Chondrocyte (in vitro differentiated cells): Measurements from ENCODE around the gene ATP8A1. TPM values are rescaled to one million over a fixed set of nuclear protein-coding genes. Genes with fewer than 3 reads are reported as not detected.

Experiments used
- DNase-seq: peaks from one replicate; pipeline ENCODE4 v3.0.0; 2021; ENCODE audit warnings: mixed read lengths, low spot score
- H3K27ac Mint-ChIP-seq: one replicate; pipeline ENCODE4 v1.8.0; 2021; ENCODE audit warnings: mild to moderate bottlenecking, moderate library complexity, mixed read lengths; ENCODE audit not compliant: unreplicated experiment
- H3K27me3 Mint-ChIP-seq: 2 replicates; pipeline ENCODE4 v1.8.0; 2021; ENCODE audit warnings: low read depth, mixed read lengths
- H3K36me3 Mint-ChIP-seq: 2 replicates; pipeline ENCODE4 v1.8.0; 2021; ENCODE audit warnings: low read depth, mixed read lengths
- H3K4me1 Mint-ChIP-seq: 2 replicates; pipeline ENCODE4 v1.8.0; 2021; ENCODE audit warnings: low read depth, mild to moderate bottlenecking, mixed read lengths
- H3K4me3 Mint-ChIP-seq: one replicate; pipeline ENCODE4 v1.8.0; 2021; ENCODE audit warnings: mild to moderate bottlenecking, moderate library complexity, mixed read lengths; ENCODE audit not compliant: unreplicated experiment
- H3K9me3 Mint-ChIP-seq: 2 replicates; pipeline ENCODE4 v1.8.0; 2021; ENCODE audit warnings: low read depth, mixed read lengths
- CTCF ChIP-seq: fragments of 200-600 bp; sonication (generic); IDR thresholded peaks from 2 replicates; pipeline ENCODE4 v1.5.0; 2021; ENCODE audit warnings: antibody characterized with exemption, mild to moderate bottlenecking, moderate library complexity
- total RNA-seq: library from RNA; stranded (reverse); gene quantifications from 3 replicates; pipeline ENCODE4 v1.2.1, GENCODE V29; 2021

ATP8A1 gene
- total RNA-seq, 1 donor from 2014 or later = 0.25 TPM

GRCh38 chr4:42554072-42554471 lies 102.8 kb downstream of the ATP8A1 start:
- TF ChIP-seq CTCF = no peak
- Mint-ChIP-seq H3K4me1 (no peaks in the 10 kb centered on the region), H3K4me3 (no peak overlapping the region), H3K9me3 (no peaks in the 10 kb centered on the region), H3K27me3 (peaks cover 2% of the 10 kb centered on the region), H3K27ac (no peak overlapping the region), H3K36me3 (no peaks in the 10 kb centered on the region)
- DNase-seq = no peak

- Mint-ChIP-seq H3K9me3 (no peaks in the 10 kb centered on the region), H3K27ac (no peak overlapping the region), H3K4me1 (no peaks in the 10 kb centered on the region), H3K27me3 (no peaks in the 10 kb centered on the region), H3K4me3 (no peak overlapping the region), H3K36me3 (no peaks in the 10 kb centered on the region)
- TF ChIP-seq CTCF = no peak
- no peak for DNase-seq
Measured at GRCh38 chr4:42549896-42550295, 107.0 kb downstream of the ATP8A1 start.

GRCh38 chr4:42547805-42548204 lies 109.1 kb downstream of the ATP8A1 start:
- Mint-ChIP-seq H3K9me3 (no peaks in the 10 kb centered on the region), H3K27me3 (no peaks in the 10 kb centered on the region), H3K27ac (no peak overlapping the region), H3K36me3 (no peaks in the 10 kb centered on the region), H3K4me3 (no peak overlapping the region), H3K4me1 (no peaks in the 10 kb centered on the region)
- TF ChIP-seq CTCF = no peak
- no peak for DNase-seq

- Mint-ChIP-seq H3K4me1 (no peaks in the 10 kb centered on the region), H3K9me3 (no peaks in the 10 kb centered on the region), H3K4me3 (no peak overlapping the region), H3K27me3 (no peaks in the 10 kb centered on the region), H3K27ac (no peak overlapping the region), H3K36me3 (no peaks in the 10 kb centered on the region)
- DNase-seq = no peak
- peak; percentile 45 for TF ChIP-seq CTCF
Measured at GRCh38 chr4:42543762-42544161, 113.1 kb downstream of the ATP8A1 start.

- Mint-ChIP-seq H3K4me3 (no peak overlapping the region), H3K4me1 (no peaks in the 10 kb centered on the region), H3K9me3 (no peaks in the 10 kb centered on the region), H3K27ac (no peak overlapping the region), H3K27me3 (no peaks in the 10 kb centered on the region), H3K36me3 (no peaks in the 10 kb centered on the region)
- no peak for DNase-seq
- TF ChIP-seq CTCF = no peak
Measured at GRCh38 chr4:42543126-42543525, 113.8 kb downstream of the ATP8A1 start.
